Measurements from ENCODE around the gene RAP2A.

DNA sequence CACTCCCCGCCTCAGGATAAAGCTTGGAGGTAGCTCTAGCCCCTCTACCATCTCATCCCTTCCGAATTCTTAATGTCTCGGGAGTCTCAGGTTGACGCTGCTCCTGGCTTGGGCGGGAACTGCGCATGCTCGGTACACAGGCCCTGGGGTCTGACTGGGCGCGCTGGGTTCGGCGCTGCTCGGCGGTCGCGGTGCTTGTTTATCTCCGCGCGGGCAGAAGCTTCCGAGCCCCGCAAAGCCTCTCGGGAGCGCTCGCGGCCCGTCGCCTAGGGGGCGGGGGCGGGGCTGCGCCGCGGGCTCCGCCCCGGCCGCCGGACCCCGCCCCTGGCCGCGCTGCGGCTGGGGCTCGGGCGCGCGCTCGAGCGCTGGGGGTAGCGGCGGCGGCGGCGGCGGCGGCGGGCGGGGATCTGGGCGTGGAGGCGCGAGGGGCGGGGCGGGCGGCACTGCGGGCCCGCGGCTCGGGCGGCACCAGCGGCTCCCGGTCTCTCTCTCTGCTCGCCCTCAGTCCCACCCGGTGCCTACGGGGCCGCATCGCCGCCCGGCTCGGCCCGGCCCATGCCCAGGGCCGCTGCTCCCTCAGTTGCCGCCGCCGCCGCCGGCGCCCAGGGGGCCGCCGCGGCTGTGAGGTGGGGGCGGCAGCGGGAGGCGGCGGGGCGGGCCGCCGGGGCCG is at the start of gene RAP2A:
- TF ChIP-seq EZH2 (IDR thresholded peaks at IDR 0.05) (no peak), POLR2AphosphoS5 (IDR thresholded peaks at IDR 0.05; ENCODE audit: borderline replicate concordance, low read depth, low read length) (peak; percentile 59)
